WTC11 (cell line): ENCODE results near the gene ATOSB. TPM values are rescaled to one million over a fixed set of nuclear protein-coding genes. Genes with fewer than 3 reads are reported as not detected.

Source experiments
- ATAC-seq: fragments of 200-7000 bp; cut with Tn5 transposase; 2 replicates; pipeline ENCODE4 v1.10.0; 2021; ENCODE audit warnings: mild to moderate bottlenecking, moderate library complexity
- CTCF ChIA-PET: fragments of 300-600 bp; sonication (Branson Sonifier 250); formaldehyde crosslinking; loops from one replicate; lab custom pipeline; 2021; ENCODE audit warnings: antibody characterized with exemption; lab: Charles Lee
- POLR2A ChIA-PET: fragments of 350-600 bp; sonication (Branson Sonifier 250); formaldehyde crosslinking; loops from one replicate; lab custom pipeline; 2021; ENCODE audit warnings: antibody characterized with exemption; lab: Charles Lee
- DNase-seq: peaks from one replicate; pipeline ENCODE4 v3.0.0; 2021; ENCODE audit warnings: low spot score
- H3K27ac Mint-ChIP-seq: 2 replicates; pipeline ENCODE4 v1.8.0; 2021; ENCODE audit warnings: mixed read lengths
- H3K27me3 Mint-ChIP-seq: 2 replicates; pipeline ENCODE4 v1.8.0; 2021; ENCODE audit warnings: low read depth, mild to moderate bottlenecking, moderate library complexity, mixed read lengths
- H3K36me3 Mint-ChIP-seq: 2 replicates; pipeline ENCODE4 v1.8.0; 2021; ENCODE audit warnings: mixed read lengths
- H3K4me1 Mint-ChIP-seq: 2 replicates; pipeline ENCODE4 v1.8.0; 2022; ENCODE audit warnings: mixed read lengths
- H3K4me3 Mint-ChIP-seq: 2 replicates; pipeline ENCODE4 v1.8.0; 2021; ENCODE audit warnings: mild to moderate bottlenecking, moderate library complexity, mixed read lengths
- H3K9me3 Mint-ChIP-seq: 2 replicates; pipeline ENCODE4 v1.8.0; 2021; ENCODE audit warnings: mixed read lengths
- ATF1 ChIP-seq: sonication (generic); formaldehyde crosslinking; IDR thresholded peaks from 2 replicates; pipeline ENCODE4 v1.8.1; 2023; ENCODE audit warnings: mild to moderate bottlenecking, moderate library complexity, missing genetic modification reagents
- GABPB1 ChIP-seq: sonication (generic); formaldehyde crosslinking; IDR thresholded peaks from 2 replicates; pipeline ENCODE4 v1.8.1; 2023; ENCODE audit warnings: mild to moderate bottlenecking, missing genetic modification reagents
- HMGA2 ChIP-seq: fragments of 250-450 bp; sonication (Bioruptor Pico); IDR thresholded peaks from 2 replicates; pipeline ENCODE4 v1.4.0; 2021; ENCODE audit warnings: mild to moderate bottlenecking, moderate library complexity
- NFE2L1 ChIP-seq: sonication (generic); formaldehyde crosslinking; IDR thresholded peaks from 2 replicates; pipeline ENCODE4 v1.8.1; 2023; ENCODE audit warnings: missing genetic modification reagents
- RORB ChIP-seq: fragments of 250-450 bp; sonication (Bioruptor Pico); IDR thresholded peaks from 2 replicates; pipeline ENCODE4 v1.9.0; 2021; ENCODE audit warnings: mild to moderate bottlenecking
- SMAD4 ChIP-seq: sonication (generic); formaldehyde crosslinking; IDR thresholded peaks from 2 replicates; pipeline ENCODE4 v1.8.0; 2022; ENCODE audit warnings: mild to moderate bottlenecking, missing genetic modification reagents
- USF2 ChIP-seq: sonication (generic); formaldehyde crosslinking; IDR thresholded peaks from 2 replicates; pipeline ENCODE4 v1.8.1; 2023; ENCODE audit warnings: mild to moderate bottlenecking, missing genetic modification reagents, moderate library complexity
- ZBTB21 ChIP-seq: sonication (generic); formaldehyde crosslinking; IDR thresholded peaks from 2 replicates; pipeline ENCODE4 v1.8.1; 2023; ENCODE audit warnings: mild to moderate bottlenecking, missing genetic modification reagents, borderline replicate concordance
- ZMAT4 ChIP-seq: fragments of 250-450 bp; sonication (Bioruptor Pico); IDR thresholded peaks from 2 replicates; pipeline ENCODE4 v1.9.0; 2021; ENCODE audit warnings: mild to moderate bottlenecking
- ZNF219 ChIP-seq: sonication (generic); formaldehyde crosslinking; IDR thresholded peaks from 2 replicates; pipeline ENCODE4 v1.8.0; 2023; ENCODE audit warnings: missing genetic modification reagents, mild to moderate bottlenecking, borderline replicate concordance
- ZNF416 ChIP-seq: fragments of 250-450 bp; sonication (Bioruptor Pico); IDR thresholded peaks from 2 replicates; pipeline ENCODE4 v1.9.0; 2021; ENCODE audit warnings: mild to moderate bottlenecking, inconsistent platforms
- total RNA-seq: library from RNA; stranded (reverse); gene quantifications from 3 replicates; pipeline ENCODE4 v1.2.3, GENCODE V29; 2021
- TF ChIP-seq, protein P1 (sequence below): fragments of 250-450 bp; sonication (Bioruptor Pico); IDR thresholded peaks from 2 replicates; pipeline ENCODE4 v1.9.0; 2021; ENCODE audit warnings: mild to moderate bottlenecking
- TF ChIP-seq, protein P2 (sequence below): sonication (generic); formaldehyde crosslinking; conservative IDR thresholded peaks from 2 replicates; pipeline ENCODE4 v1.8.1; 2023; ENCODE audit warnings: mild to moderate bottlenecking, low read depth, missing genetic modification reagents, moderate library complexity
- TF ChIP-seq, protein P3 (sequence below): sonication (generic); formaldehyde crosslinking; IDR thresholded peaks from 2 replicates; pipeline ENCODE4 v1.8.1; 2022; ENCODE audit warnings: low read depth, mild to moderate bottlenecking, moderate library complexity, missing genetic modification reagents, borderline replicate concordance
- TF ChIP-seq, protein P4 (sequence below): fragments of 250-450 bp; sonication (Bioruptor Pico); conservative IDR thresholded peaks from 2 replicates; pipeline ENCODE4 v1.9.0; 2021; ENCODE audit warnings: mild to moderate bottlenecking

The ATOSB gene
- total RNA-seq, 1 experiment from 2014 or later: 8.7 TPM

DNA sequence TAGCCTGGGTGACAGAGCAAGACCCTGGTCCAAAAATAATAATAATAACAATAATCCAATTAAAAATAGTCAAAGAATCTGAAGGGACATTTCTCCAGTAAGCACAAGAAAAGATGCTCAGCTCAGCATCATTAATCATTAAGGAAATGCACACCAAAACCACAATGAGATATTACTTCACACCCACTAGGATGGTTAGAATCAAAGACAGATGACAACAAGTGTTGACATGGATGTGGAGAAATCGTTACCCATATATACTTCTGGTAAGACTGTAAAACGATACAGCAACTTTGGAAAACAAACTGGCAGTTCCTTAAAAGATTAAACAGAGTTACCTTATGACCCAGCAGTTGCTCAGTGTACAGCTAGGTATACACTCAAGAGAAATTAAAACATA lies 30.6 kb downstream of the ATOSB start:
- ATAC-seq (no peak), DNase-seq (no peak)
- TF ChIP-seq ZMAT4 (CRISPR knock-in tag): no peak
- TF ChIP-seq ZBTB21 (CRISPR knock-in tag): no peak
- TF ChIP-seq ZNF416 (CRISPR knock-in tag): no peak
- no peak for TF ChIP-seq SMAD4 (CRISPR knock-in tag)
- TF ChIP-seq NFE2L1: no peak
- TF ChIP-seq RORB (CRISPR knock-in tag): no peak
- TF ChIP-seq, protein P1, sequence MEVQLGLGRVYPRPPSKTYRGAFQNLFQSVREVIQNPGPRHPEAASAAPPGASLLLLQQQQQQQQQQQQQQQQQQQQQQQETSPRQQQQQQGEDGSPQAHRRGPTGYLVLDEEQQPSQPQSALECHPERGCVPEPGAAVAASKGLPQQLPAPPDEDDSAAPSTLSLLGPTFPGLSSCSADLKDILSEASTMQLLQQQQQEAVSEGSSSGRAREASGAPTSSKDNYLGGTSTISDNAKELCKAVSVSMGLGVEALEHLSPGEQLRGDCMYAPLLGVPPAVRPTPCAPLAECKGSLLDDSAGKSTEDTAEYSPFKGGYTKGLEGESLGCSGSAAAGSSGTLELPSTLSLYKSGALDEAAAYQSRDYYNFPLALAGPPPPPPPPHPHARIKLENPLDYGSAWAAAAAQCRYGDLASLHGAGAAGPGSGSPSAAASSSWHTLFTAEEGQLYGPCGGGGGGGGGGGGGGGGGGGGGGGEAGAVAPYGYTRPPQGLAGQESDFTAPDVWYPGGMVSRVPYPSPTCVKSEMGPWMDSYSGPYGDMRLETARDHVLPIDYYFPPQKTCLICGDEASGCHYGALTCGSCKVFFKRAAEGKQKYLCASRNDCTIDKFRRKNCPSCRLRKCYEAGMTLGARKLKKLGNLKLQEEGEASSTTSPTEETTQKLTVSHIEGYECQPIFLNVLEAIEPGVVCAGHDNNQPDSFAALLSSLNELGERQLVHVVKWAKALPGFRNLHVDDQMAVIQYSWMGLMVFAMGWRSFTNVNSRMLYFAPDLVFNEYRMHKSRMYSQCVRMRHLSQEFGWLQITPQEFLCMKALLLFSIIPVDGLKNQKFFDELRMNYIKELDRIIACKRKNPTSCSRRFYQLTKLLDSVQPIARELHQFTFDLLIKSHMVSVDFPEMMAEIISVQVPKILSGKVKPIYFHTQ (CRISPR knock-in tag): no peak
- TF ChIP-seq, protein P2, sequence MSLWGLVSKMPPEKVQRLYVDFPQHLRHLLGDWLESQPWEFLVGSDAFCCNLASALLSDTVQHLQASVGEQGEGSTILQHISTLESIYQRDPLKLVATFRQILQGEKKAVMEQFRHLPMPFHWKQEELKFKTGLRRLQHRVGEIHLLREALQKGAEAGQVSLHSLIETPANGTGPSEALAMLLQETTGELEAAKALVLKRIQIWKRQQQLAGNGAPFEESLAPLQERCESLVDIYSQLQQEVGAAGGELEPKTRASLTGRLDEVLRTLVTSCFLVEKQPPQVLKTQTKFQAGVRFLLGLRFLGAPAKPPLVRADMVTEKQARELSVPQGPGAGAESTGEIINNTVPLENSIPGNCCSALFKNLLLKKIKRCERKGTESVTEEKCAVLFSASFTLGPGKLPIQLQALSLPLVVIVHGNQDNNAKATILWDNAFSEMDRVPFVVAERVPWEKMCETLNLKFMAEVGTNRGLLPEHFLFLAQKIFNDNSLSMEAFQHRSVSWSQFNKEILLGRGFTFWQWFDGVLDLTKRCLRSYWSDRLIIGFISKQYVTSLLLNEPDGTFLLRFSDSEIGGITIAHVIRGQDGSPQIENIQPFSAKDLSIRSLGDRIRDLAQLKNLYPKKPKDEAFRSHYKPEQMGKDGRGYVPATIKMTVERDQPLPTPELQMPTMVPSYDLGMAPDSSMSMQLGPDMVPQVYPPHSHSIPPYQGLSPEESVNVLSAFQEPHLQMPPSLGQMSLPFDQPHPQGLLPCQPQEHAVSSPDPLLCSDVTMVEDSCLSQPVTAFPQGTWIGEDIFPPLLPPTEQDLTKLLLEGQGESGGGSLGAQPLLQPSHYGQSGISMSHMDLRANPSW (CRISPR knock-in tag): no peak
- no peak for TF ChIP-seq GABPB1
- TF ChIP-seq, protein P3, sequence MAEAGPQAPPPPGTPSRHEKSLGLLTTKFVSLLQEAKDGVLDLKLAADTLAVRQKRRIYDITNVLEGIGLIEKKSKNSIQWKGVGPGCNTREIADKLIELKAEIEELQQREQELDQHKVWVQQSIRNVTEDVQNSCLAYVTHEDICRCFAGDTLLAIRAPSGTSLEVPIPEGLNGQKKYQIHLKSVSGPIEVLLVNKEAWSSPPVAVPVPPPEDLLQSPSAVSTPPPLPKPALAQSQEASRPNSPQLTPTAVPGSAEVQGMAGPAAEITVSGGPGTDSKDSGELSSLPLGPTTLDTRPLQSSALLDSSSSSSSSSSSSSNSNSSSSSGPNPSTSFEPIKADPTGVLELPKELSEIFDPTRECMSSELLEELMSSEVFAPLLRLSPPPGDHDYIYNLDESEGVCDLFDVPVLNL: no peak
- no peak for TF ChIP-seq USF2 (CRISPR knock-in tag)
- TF ChIP-seq HMGA2: no peak
- TF ChIP-seq, protein P4, sequence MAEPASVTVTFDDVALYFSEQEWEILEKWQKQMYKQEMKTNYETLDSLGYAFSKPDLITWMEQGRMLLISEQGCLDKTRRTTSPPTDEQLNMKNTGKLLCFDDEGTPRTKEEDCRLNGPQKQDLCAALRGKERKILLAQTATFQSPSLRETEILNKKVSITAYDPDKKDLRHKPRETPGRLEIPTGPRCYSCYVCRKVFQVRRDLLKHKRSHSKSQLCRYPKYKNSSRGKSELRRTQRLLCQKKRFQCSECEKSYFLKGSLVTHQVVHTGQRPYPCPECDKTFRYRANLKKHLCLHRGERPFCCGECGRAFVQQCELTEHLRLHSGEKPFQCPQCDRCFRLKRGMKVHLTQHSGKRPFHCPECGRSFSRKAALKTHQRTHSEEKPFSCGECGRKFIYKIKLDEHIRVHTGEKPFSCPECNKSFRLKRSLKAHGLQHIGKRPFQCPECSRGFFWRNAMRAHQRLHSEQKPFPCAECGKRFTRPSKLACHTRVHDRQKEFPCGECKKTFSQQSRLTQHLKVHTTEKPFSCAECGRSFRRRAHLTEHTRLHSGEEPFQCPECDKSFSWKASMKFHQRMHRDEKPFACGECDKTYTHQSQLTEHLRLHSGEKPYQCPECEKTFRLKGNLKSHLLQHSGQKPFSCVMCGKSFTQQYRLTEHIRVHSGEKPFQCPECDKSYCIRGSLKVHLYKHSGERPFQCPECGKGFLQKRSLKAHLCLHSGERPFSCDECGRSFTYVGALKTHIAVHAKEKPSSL: no peak
- no peak for TF ChIP-seq ZNF219 (CRISPR knock-in tag)
- no peak for TF ChIP-seq ATF1
- ChIA-PET CTCF (no interaction called here), POLR2A (no interaction called here)
- Mint-ChIP-seq H3K4me1 (no peaks in the 10 kb centered on the region; the same call in 1 of the 2 replicates), H3K4me3 (no peak overlapping the region), H3K27ac (no peak overlapping the region), H3K36me3 (peaks cover 19% of the 10 kb centered on the region), H3K27me3 (no peaks in the 10 kb centered on the region), H3K9me3 (no peaks in the 10 kb centered on the region)
